Measurements from ENCODE around the gene MTMR11. TPM values are rescaled to one million over a fixed set of nuclear protein-coding genes. Genes with fewer than 3 reads are reported as not detected.

The MTMR11 gene
- total RNA-seq, 1 experiment from 2014 or later = 10.5 TPM

DNA sequence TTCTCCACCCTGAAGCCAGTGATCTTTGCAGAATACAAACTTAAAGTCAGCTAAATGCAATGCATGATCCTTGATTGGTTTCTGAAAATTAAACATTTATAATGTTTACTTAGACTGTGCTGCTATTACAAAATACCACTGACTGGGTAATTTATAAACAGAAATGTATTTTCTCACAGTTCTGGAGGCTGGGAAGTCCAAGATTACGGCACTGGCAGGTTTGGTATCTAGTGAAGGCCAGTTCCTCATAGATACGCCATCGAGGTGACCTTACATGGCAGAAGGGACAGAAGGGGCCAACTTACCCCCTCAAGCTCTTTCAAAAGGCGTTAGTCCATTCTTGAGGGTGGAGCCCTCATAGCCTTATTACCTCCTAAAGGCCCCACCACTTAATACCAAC is 40.1 kb downstream of the MTMR11 start:
- no TSS peak for BruUV-seq (replicated peaks)
- POLR2A ChIA-PET = no interaction called here
- H3K9ac ChIP-seq (ENCODE audit: low read length) = no peak overlapping the region
- H4K20me1 ChIP-seq (ENCODE audit: insufficient read depth) = no peaks in the 10 kb centered on the region
- DNase-seq (ENCODE audit: low read depth, low spot score) (no peak), ATAC-seq (no peak)
- H3K79me2 ChIP-seq (ENCODE audit: insufficient read depth, low read length) = peaks cover 8% of the 10 kb centered on the region
- RAD21 ChIA-PET (ENCODE audit: low non-redundant PET in 1 of 2, low total read pairs in 2 of 2, uncharacterized antibody in 2 of 2, unreplicated experiment in 2 of 2) = no interaction called here
- no peaks in the 10 kb centered on the region; a peak in 1 of 4 replicates for H3K36me3 ChIP-seq (ENCODE audit: control insufficient read depth in 1 of 2, insufficient read depth in 2 of 2, low read length in 2 of 2)
- intact Hi-C loops (cut with micrococcal nuclease) = no loop called here
- H3K27me3 ChIP-seq (ENCODE audit: insufficient read depth, low read length) = no peaks in the 10 kb centered on the region
- no peak overlapping the region for H3K4me2 ChIP-seq (ENCODE audit: low read length)
- no peak overlapping the region for H3K4me3 ChIP-seq (replicated peaks in 1 of 2; ENCODE audit: low read depth in 1 of 2, low read length in 2 of 2)
- TF ChIP-seq TCF7L2 (IDR thresholded peaks at IDR 0.05; ENCODE audit: borderline replicate concordance, extremely low read depth, insufficient read depth, insufficient read length) (no peak), FOSL1 (IDR thresholded peaks at IDR 0.05; ENCODE audit: low read depth) (no peak), CTCF (IDR thresholded peaks at IDR 0.05 in 2 of 3, conservative IDR thresholded peaks at IDR 0.05 in 1 of 3; ENCODE audit: borderline replicate concordance in 1 of 3, insufficient read depth in 1 of 3, low read depth in 2 of 3, low read length in 2 of 3) (no peak), ZNF274 (IDR thresholded peaks at IDR 0.05; ENCODE audit: low read depth, low read length) (no peak), ELF1 (IDR thresholded peaks at IDR 0.05; ENCODE audit: borderline replicate concordance, low read depth) (no peak), POLR2A (IDR thresholded peaks at IDR 0.05; ENCODE audit: borderline replicate concordance, extremely low read depth, insufficient read depth, insufficient read length) (no peak), ZFX (IDR thresholded peaks at IDR 0.05) (no peak), RAD21 (IDR thresholded peaks at IDR 0.05; ENCODE audit: low read depth) (no peak), SP1 (IDR thresholded peaks at IDR 0.05; ENCODE audit: low read depth) (no peak), YY1 (IDR thresholded peaks at IDR 0.05; ENCODE audit: extremely low read depth, insufficient replicate concordance, low read depth, low read length) (no peak), EZH2phosphoT487 (IDR thresholded peaks at IDR 0.05; ENCODE audit: borderline replicate concordance) (no peak)
- TF ChIP-seq, protein P1, sequence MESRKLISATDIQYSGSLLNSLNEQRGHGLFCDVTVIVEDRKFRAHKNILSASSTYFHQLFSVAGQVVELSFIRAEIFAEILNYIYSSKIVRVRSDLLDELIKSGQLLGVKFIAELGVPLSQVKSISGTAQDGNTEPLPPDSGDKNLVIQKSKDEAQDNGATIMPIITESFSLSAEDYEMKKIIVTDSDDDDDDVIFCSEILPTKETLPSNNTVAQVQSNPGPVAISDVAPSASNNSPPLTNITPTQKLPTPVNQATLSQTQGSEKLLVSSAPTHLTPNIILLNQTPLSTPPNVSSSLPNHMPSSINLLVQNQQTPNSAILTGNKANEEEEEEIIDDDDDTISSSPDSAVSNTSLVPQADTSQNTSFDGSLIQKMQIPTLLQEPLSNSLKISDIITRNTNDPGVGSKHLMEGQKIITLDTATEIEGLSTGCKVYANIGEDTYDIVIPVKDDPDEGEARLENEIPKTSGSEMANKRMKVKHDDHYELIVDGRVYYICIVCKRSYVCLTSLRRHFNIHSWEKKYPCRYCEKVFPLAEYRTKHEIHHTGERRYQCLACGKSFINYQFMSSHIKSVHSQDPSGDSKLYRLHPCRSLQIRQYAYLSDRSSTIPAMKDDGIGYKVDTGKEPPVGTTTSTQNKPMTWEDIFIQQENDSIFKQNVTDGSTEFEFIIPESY (IDR thresholded peaks at IDR 0.05; ENCODE audit: extremely low read depth, insufficient replicate concordance, low read length) = no peak
- no peaks in the 10 kb centered on the region for H3K9me2 ChIP-seq (ENCODE audit: insufficient read depth)
- H2AFZ ChIP-seq (ENCODE audit: low read depth, low read length, poor library complexity, severe bottlenecking) = no peak overlapping the region
- no peaks in the 10 kb centered on the region for H3K9me3 ChIP-seq (ENCODE audit: control insufficient read depth in 1 of 2, insufficient read depth in 1 of 2, low read depth in 1 of 2, low read length in 2 of 2)
- peaks cover 0 to 14% of the 10 kb centered on the region in 2 experiments; a peak in 2 of 4 replicates for H3K4me1 ChIP-seq (ENCODE audit: control insufficient read depth in 1 of 2, insufficient read depth in 2 of 2, low read length in 2 of 2)
- no peak overlapping the region for H3K27ac ChIP-seq (ENCODE audit: low read depth, low read length)
- CTCF ChIA-PET = no interaction called here

All from HCT116 (cell line).